ENCODE results near the gene OSBPL3.

The OSBPL3 gene

DNA sequence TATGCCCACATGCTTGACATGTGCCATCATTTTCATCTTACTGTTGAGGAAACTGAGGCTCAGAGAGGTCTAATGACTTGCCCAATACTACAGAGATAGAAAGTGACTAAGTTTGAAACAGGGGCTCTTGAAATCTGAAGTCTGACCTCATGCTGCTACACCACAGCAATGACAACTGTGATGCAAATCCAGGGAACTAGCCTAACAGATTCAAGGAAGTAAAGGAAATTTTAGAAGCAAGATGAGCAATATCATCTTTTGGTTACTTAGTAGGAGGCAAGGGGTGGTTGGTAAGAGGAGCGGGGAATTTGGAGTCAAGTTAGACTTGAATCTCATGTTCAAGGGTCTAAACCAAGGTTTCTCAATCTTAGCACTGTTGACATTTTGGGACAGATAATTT, 26.3 kb upstream of the OSBPL3 start:
- Mint-ChIP-seq H3K4me3 (no peak overlapping the region), H3K36me3 (ENCODE audit: low read depth) (no peaks in the 10 kb centered on the region), H3K9me3 (peaks cover 11% of the 10 kb centered on the region), H3K4me1 (no peaks in the 10 kb centered on the region), H3K27ac (no peak overlapping the region), H3K27me3 (ENCODE audit: low read depth, poor library complexity) (no peaks in the 10 kb centered on the region)
- TF ChIP-seq, protein P1, sequence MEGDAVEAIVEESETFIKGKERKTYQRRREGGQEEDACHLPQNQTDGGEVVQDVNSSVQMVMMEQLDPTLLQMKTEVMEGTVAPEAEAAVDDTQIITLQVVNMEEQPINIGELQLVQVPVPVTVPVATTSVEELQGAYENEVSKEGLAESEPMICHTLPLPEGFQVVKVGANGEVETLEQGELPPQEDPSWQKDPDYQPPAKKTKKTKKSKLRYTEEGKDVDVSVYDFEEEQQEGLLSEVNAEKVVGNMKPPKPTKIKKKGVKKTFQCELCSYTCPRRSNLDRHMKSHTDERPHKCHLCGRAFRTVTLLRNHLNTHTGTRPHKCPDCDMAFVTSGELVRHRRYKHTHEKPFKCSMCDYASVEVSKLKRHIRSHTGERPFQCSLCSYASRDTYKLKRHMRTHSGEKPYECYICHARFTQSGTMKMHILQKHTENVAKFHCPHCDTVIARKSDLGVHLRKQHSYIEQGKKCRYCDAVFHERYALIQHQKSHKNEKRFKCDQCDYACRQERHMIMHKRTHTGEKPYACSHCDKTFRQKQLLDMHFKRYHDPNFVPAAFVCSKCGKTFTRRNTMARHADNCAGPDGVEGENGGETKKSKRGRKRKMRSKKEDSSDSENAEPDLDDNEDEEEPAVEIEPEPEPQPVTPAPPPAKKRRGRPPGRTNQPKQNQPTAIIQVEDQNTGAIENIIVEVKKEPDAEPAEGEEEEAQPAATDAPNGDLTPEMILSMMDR (IDR thresholded peaks at IDR 0.05) = no peak
- no peak for DNase-seq

DNA sequence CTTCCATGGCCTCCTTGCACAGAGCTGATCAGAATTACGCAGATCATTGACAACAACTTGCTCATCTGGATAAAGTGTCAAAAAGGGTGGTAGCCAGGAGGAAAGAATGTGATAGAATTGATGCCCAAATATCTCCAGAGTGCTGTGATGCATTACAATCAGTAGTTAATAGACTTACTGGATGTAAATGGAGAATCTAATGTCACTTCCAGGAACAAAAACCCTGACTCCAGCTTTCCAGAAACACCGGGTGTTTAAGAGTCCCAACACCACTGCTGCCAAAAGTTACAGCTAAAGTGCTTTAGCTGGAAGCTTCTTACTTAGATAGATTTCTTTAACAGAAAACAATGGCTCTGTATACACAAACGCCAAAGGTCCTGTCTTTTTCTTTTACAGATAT, 25.7 kb upstream of the OSBPL3 start:
- Mint-ChIP-seq H3K9me3 (peaks cover 17% of the 10 kb centered on the region), H3K4me1 (no peaks in the 10 kb centered on the region), H3K27me3 (ENCODE audit: low read depth, poor library complexity) (no peaks in the 10 kb centered on the region), H3K36me3 (ENCODE audit: low read depth) (peaks cover 4% of the 10 kb centered on the region), H3K27ac (no peak overlapping the region), H3K4me3 (no peak overlapping the region)
- TF ChIP-seq, protein P1 (IDR thresholded peaks at IDR 0.05) = no peak
- no peak for DNase-seq

DNA sequence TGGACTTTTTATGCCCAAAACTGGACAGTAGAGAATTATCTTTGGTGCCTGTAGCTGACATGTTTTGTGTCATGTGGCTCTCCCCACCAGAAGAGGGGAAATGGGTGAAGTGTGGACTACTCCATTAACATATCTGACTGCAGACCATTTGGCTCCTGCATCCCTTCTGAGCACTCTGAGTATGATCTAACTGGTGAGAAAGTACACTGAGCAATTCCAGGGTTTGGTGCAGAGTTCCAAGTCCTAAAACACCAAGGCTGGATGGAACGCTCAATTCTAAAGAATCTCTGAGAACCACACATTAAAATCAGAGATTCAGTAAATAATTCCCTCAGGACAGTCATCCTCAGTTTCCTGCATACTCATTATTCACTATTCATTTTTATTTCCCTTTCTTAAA, 22.8 kb upstream of the OSBPL3 start:
- Mint-ChIP-seq H3K27me3 (ENCODE audit: low read depth, poor library complexity) (no peaks in the 10 kb centered on the region), H3K27ac (no peak overlapping the region), H3K9me3 (peaks cover 39% of the 10 kb centered on the region), H3K4me3 (no peak overlapping the region), H3K4me1 (no peaks in the 10 kb centered on the region), H3K36me3 (ENCODE audit: low read depth) (peaks cover 7% of the 10 kb centered on the region)
- DNase-seq = no peak
- TF ChIP-seq, protein P1 (IDR thresholded peaks at IDR 0.05) = no peak

DNA sequence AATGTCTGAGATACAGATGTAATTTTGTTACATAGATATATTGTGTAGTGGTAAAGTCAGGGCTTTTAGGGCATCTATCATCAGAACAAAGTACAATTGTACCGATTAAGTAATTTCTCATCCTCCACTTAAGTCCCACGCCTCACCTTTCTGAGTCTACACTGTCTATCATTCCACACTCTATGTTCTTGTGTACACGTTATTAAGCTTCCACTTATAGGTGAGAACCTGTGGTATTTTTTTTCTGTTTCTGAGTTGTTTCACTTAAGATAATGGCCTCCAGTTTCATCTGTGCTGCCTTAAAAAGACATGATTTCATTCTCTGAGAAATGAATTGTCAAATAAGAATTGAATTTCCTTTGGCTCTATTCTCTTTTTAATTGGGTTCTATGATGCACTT, 15.5 kb upstream of the OSBPL3 start:
- Mint-ChIP-seq H3K4me3 (no peak overlapping the region), H3K27ac (no peak overlapping the region)
- TF ChIP-seq, protein P1 (IDR thresholded peaks at IDR 0.05) = no peak

DNA sequence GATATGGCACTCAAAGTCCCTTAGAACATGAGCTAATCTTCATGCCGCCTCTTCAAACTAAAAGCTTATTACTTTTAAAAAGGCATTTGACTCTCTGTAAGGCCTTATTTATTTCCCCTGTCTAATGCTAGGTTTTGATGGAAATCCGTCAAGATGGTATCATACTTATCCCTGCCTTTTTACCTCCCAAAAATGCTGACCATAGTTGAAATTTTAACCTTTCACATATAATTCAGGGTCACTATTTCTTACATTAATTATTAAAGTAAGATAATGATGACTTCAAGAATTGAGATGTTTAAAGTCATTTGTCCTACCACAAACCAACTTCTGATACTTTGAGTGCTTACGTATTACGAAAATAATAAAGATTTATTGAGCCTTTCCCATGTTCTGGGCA, 12.3 kb upstream of the OSBPL3 start:
- Mint-ChIP-seq H3K4me1 (no peaks in the 10 kb centered on the region), H3K36me3 (ENCODE audit: low read depth) (no peaks in the 10 kb centered on the region), H3K27ac (no peak overlapping the region), H3K27me3 (ENCODE audit: low read depth, poor library complexity) (peaks cover 14% of the 10 kb centered on the region), H3K9me3 (peaks cover 5% of the 10 kb centered on the region), H3K4me3 (no peak overlapping the region)
- DNase-seq = no peak
- TF ChIP-seq, protein P1 (IDR thresholded peaks at IDR 0.05) = no peak

More for the DNA sequence above, 15.5 kb upstream of the OSBPL3 start:
- H3K4me1 Mint-ChIP-seq = no peaks in the 10 kb centered on the region
- DNase-seq = no peak
- peaks cover 4% of the 10 kb centered on the region for H3K27me3 Mint-ChIP-seq (ENCODE audit: low read depth, poor library complexity)
- H3K9me3 Mint-ChIP-seq = peaks cover 27% of the 10 kb centered on the region
- peaks cover 1% of the 10 kb centered on the region for H3K36me3 Mint-ChIP-seq (ENCODE audit: low read depth)

DNA sequence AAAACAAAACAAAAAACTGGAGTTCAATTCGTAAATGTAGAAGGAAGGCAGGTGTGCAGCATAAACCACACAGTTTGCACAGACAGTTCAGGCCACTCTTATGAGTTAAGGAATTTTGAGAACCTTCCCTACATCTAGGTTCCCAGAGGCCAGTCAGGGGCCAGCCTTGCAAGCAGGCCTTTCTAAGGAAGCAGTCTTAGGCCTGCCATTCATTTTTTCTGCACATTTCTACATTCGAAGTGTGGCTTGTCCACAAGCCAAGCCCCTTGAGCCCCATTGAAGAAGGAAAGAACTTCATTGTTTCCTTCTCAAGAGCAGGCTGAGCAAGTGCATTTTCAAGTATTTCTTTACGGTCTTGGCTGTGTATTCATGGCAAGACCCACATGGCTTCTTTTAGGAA, 11.4 kb upstream of the OSBPL3 start:
- TF ChIP-seq, protein P1 (IDR thresholded peaks at IDR 0.05) = no peak
- Mint-ChIP-seq H3K9me3 (no peaks in the 10 kb centered on the region), H3K27me3 (ENCODE audit: low read depth, poor library complexity) (peaks cover 16% of the 10 kb centered on the region), H3K4me1 (no peaks in the 10 kb centered on the region), H3K36me3 (ENCODE audit: low read depth) (no peaks in the 10 kb centered on the region), H3K27ac (no peak overlapping the region), H3K4me3 (no peak overlapping the region)
- DNase-seq = no peak
